GM21360 (cell line): ENCODE data around the gene PRKCA.

Experiments
- ATAC-seq: cut with Tn5 transposase; IDR thresholded peaks from one replicate; pipeline ENCODE4 v1.9.1; 2021; ENCODE audit warnings: mild to moderate bottlenecking, moderate library complexity; ENCODE audit not compliant: unreplicated experiment

Gene PRKCA

GRCh38 chr17:66506641-66507040, 204.2 kb downstream of the PRKCA start:
- no peak for ATAC-seq

- no peak for ATAC-seq
Observed at GRCh38 chr17:66507103-66507923, 204.9 kb downstream of the PRKCA start.

- ATAC-seq, result no peak
Observed at GRCh38 chr17:66507982-66508760, 205.8 kb downstream of the PRKCA start.

GRCh38 chr17:66508896-66509844, 206.8 kb downstream of the PRKCA start:
- ATAC-seq, result no peak

GRCh38 chr17:66509926-66510325, 207.5 kb downstream of the PRKCA start:
- ATAC-seq, result no peak

- no peak for ATAC-seq
Observed at GRCh38 chr17:66511135-66511534, 208.7 kb downstream of the PRKCA start.

- ATAC-seq, result no peak
Observed at GRCh38 chr17:66514227-66514806, 211.9 kb downstream of the PRKCA start.

GRCh38 chr17:66515974-66516373, 213.6 kb downstream of the PRKCA start:
- no peak for ATAC-seq

GRCh38 chr17:66517336-66518009, 215.1 kb downstream of the PRKCA start:
- no peak for ATAC-seq

- no peak for ATAC-seq
Observed at GRCh38 chr17:66518108-66518507, 215.7 kb downstream of the PRKCA start.

- ATAC-seq, result no peak
Observed at GRCh38 chr17:66518677-66519076, 216.3 kb downstream of the PRKCA start.

GRCh38 chr17:66519154-66519553, 216.7 kb downstream of the PRKCA start:
- ATAC-seq, result no peak

GRCh38 chr17:66520999-66521398, 218.6 kb downstream of the PRKCA start:
- no peak for ATAC-seq

- no peak for ATAC-seq
Observed at GRCh38 chr17:66522591-66523272, 220.3 kb downstream of the PRKCA start.

- no peak for ATAC-seq
Observed at GRCh38 chr17:66523378-66524200, 221.2 kb downstream of the PRKCA start.

- no peak for ATAC-seq
Observed at GRCh38 chr17:66524877-66525276, 222.5 kb downstream of the PRKCA start.

GRCh38 chr17:66525338-66525737, 222.9 kb downstream of the PRKCA start:
- ATAC-seq, result no peak

GRCh38 chr17:66526827-66527226, 224.4 kb downstream of the PRKCA start:
- ATAC-seq, result no peak

GRCh38 chr17:66527335-66527734, 224.9 kb downstream of the PRKCA start:
- ATAC-seq, result no peak
